Measurements from ENCODE around the gene FHIP1A. TPM values are rescaled to one million over a fixed set of nuclear protein-coding genes. Genes with fewer than 3 reads are reported as not detected.

FHIP1A gene
- total RNA-seq, 3 donors from 2014 or later = 0.32 to 50.2 (median 22.3) TPM

DNA sequence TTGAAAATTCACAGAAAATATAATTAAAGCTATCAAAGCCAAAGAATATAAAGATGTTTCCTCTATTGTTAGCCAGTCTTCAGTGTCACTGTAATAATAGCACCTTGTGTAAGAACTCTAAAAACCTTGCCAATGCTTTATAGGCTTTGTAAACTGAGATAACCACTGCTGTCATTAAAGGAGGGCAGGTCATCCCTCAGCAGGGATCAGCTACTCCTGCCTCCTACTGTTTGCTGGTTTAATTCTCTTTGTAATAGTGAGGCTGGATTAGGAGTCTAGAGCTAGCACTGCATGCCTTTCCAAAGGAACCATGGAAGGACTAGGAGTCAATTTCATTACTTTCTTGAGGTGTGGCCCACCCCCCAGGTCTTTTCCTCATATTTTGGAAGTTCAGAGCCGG is 46.2 kb downstream of the FHIP1A start:
- H3K27me3 ChIP-seq = no peaks in the 10 kb centered on the region
- TF ChIP-seq, protein P1, sequence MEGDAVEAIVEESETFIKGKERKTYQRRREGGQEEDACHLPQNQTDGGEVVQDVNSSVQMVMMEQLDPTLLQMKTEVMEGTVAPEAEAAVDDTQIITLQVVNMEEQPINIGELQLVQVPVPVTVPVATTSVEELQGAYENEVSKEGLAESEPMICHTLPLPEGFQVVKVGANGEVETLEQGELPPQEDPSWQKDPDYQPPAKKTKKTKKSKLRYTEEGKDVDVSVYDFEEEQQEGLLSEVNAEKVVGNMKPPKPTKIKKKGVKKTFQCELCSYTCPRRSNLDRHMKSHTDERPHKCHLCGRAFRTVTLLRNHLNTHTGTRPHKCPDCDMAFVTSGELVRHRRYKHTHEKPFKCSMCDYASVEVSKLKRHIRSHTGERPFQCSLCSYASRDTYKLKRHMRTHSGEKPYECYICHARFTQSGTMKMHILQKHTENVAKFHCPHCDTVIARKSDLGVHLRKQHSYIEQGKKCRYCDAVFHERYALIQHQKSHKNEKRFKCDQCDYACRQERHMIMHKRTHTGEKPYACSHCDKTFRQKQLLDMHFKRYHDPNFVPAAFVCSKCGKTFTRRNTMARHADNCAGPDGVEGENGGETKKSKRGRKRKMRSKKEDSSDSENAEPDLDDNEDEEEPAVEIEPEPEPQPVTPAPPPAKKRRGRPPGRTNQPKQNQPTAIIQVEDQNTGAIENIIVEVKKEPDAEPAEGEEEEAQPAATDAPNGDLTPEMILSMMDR (IDR thresholded peaks at IDR 0.05) = no peak
- TF ChIP-seq POLR2AphosphoS5 (IDR thresholded peaks at IDR 0.05) (no peak), POLR2A (IDR thresholded peaks at IDR 0.05) (no peak)
- no peak for DNase-seq (ENCODE audit: low spot score in 2 of 2)

DNA sequence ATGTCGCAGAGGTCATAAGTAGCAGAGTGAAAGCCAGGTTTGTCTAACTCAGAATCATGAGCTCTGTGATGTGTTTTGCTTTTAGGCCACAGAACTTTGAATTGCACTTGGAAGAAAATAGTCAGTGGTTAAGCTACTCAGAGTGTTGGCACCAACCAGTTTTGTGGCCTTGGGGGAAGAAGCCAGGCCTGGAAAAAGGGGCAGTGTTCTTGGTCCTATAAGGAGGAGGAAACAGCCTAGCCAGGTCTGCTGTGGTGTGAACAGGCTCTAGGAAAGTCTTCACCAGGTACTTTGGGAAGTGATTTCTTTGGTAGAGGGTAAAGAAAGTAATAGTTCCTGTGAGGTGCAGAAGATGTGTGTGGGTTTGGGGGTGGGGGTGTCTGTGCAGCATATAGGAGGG is 49.2 kb downstream of the FHIP1A start:
- TF ChIP-seq, protein P1 (IDR thresholded peaks at IDR 0.05) = no peak
- no peak for TF ChIP-seq POLR2A (IDR thresholded peaks at IDR 0.05)
- TF ChIP-seq POLR2AphosphoS5 (IDR thresholded peaks at IDR 0.05) = no peak
- Histone ChIP-seq H3K9me3 (no peaks in the 10 kb centered on the region), H3K27ac (peak overlapping the region; percentile 21 to 69), H3K27me3 (no peaks in the 10 kb centered on the region), H3K4me3 (no peak overlapping the region), H3K4me1 (no peaks in the 10 kb centered on the region), H3K36me3 (no peaks in the 10 kb centered on the region)
- DNase-seq (ENCODE audit: low spot score in 2 of 2) = peak in 1 of 2 donors; percentile 38
- intact Hi-C loops (cut with DNase I; ENCODE audit: low total_unique reads) = no loop called here

More for the DNA sequence above, 46.2 kb downstream of the FHIP1A start:
- H3K36me3 ChIP-seq = no peaks in the 10 kb centered on the region
- no peaks in the 10 kb centered on the region for H3K9me3 ChIP-seq
- no peak overlapping the region for H3K27ac ChIP-seq
- H3K4me3 ChIP-seq = no peak overlapping the region
- H3K4me1 ChIP-seq = no peaks in the 10 kb centered on the region
- intact Hi-C loops (cut with DNase I; ENCODE audit: low total_unique reads) = no loop called here

Other genes with a start within 250 kb of the FHIP1A start
- gene PRSS48, start 132.0 kb upstream of the FHIP1A start, total RNA-seq = not detected
- 100 to 1,000 TPM in 2 of 3 donors, 10 to 100 TPM in 1; 82.9 to 297 (median 113) TPM for gene SH3D19, start 83.6 kb upstream of the FHIP1A start, total RNA-seq